LNCAP (cell line): Measurements from ENCODE around the gene RGS11.

Experiments used
- TF ChIP-seq, protein P1 (sequence below): fragments of 450-650 bp; IDR thresholded peaks from 2 replicates; pipeline ENCODE4 v1.5.1; 2017; ENCODE audit warnings: mild to moderate bottlenecking

Gene RGS11

DNA sequence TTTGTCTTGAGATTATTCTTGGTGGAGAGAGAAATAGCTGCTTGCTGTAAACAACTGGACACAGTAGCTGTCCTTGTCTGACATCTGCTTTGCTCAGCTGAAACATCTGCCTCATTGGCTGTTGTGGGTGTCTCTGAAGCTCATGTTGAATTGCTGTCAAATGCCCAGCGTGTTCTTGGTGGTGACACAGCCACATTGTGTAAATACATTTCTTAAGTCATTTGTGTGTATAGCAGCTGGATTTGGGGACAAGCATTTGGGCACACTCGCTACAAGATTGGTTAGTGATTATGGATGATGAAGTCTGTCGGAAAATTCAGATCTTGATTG is 35.8 kb downstream of the RGS11 start:
- TF ChIP-seq, protein P1, sequence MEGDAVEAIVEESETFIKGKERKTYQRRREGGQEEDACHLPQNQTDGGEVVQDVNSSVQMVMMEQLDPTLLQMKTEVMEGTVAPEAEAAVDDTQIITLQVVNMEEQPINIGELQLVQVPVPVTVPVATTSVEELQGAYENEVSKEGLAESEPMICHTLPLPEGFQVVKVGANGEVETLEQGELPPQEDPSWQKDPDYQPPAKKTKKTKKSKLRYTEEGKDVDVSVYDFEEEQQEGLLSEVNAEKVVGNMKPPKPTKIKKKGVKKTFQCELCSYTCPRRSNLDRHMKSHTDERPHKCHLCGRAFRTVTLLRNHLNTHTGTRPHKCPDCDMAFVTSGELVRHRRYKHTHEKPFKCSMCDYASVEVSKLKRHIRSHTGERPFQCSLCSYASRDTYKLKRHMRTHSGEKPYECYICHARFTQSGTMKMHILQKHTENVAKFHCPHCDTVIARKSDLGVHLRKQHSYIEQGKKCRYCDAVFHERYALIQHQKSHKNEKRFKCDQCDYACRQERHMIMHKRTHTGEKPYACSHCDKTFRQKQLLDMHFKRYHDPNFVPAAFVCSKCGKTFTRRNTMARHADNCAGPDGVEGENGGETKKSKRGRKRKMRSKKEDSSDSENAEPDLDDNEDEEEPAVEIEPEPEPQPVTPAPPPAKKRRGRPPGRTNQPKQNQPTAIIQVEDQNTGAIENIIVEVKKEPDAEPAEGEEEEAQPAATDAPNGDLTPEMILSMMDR = no peak

DNA sequence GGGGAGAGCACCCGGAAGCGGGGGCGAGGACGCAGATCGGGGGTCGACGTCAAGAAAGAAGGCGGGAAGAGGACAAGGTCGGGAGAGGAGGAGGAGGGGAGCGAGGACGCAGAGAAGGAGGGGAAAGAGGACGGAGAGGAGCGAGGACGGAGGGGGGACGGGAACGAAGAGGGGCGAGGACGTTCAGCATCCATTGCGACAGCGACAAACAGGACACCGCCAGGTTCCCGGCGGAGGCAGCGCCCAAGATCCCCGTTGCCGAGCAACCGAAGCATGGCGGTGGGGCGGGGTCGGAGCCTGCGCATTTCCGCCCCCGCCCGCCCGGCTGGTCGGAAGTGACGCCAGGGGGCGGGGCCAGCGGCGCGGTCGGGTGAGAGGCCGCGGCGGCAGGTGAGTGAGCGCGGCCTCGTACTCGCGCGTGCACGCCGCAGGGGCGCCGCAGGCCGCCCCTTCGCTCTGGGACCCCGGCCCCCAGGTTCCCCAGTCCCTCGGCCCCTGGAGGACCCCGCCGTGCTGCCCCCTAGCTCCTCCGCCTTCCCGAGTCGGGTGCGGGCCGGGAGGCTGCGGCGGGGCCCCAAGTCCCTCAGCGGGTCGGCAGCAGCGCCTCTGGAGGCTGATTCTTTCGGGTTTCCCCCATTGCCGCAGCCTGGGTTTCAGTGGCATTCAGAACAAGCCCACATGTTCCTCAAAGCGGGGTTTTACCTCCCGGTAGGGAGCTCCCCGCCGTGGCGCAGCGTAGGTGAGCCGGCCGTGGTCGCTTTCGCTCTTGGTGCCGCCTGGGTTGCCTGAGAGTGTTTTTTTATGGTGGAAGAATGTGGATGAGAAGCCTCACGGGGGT is 41.1 kb downstream of the RGS11 start, which contains the start of gene FAM234A:
FAM234A (plus strand) TSS at position 354 of the 838 bp plus-strand sequence. CDS start 19,593 bp downstream, outside the sequence.
- TF ChIP-seq, protein P1 = peak; percentile 45

DNA sequence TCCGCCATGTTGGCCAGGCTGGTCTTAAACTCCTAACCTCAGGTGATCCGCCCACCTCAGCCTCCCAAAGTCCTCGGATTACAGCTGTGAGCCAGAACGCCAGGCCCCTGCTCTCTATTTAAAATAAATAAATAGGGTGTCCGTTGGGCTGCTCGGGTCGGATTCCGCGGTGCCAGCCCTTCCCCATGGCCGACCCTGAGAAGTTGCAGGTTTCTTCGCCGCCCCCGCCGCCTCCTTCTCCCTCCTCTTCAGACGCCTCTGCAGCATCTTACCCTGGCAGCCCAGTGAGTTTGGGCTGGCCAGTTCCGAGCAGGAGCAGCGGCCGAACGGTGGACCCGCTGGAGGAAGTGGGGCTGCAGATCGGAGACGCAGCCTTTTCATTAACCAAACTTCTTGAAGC is 44.8 kb downstream of the RGS11 start:
- TF ChIP-seq, protein P1 = no peak

DNA sequence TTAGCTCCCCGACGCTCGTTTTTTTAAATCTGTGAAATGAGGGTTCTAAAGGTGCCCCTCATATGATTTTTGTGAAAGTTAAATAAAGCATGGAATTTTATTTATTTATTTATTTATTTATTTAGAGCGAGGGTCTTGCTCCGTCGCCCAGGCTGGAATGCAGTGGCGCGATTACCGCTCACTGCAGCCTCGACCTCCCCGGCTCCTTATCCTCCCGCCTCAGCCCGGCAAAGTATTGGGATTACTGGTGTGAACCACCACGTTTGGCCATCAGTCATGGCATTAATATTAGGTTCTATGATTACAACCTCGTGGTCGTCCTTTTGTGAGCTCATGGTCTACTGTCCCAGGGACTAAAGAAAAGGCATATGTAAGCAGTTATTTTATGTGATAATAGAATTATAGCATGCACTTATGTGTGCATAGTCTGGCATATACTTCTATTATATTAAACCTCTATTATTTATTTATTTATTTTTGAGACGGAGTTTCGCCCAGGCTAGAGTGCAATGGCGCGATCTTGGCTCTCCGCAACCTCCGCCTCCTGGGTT is 45.9 kb downstream of the RGS11 start:
- TF ChIP-seq, protein P1 = no peak

DNA sequence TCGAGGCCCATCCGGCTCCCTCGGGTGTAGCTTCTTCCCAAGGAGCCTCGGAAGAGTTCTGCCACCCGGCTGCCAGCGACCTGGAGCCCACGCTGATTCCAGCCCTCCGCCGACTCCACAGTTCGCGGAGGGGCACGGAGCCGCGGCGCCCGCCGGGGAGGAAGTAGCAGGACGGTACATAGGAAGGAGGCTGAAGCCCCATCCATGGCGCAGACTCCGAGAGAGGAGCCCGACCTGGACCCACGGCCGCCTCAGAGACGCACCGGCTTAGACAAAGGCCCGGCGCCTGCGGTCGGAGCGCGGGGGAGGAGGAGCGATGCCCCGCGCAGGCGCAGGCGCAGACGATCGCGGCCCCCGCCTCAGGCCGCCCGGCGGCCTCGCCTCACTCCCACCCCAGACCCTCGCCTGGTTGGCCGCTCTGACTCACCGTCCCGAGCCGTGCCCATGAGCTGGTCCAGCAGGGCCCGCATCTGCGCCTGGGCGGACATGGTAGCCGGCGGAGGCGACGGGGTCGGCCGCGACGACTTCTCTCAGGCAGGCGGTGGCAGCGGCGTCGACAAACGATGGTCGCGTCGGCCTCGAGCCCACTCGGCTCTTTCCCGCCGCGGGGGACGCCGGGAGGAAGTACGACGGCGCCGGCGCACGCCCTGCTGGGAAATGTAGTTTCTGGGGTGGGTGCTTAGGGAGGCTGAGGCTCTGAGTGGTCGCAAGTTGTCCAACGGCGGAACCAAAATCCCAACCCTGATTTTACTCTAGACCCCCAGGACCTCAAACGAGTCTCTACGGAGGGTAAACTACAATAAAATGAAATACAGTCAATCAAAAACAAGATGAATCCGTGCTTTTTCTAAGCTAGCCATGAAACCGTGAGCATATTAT is 46.7 kb downstream of the RGS11 start, which contains the start of gene LUC7L:
LUC7L (minus strand) TSS at position 598 of the 879 bp plus-strand sequence; CDS start at position 488, 110 bp downstream.
- TF ChIP-seq, protein P1 = no peak

DNA sequence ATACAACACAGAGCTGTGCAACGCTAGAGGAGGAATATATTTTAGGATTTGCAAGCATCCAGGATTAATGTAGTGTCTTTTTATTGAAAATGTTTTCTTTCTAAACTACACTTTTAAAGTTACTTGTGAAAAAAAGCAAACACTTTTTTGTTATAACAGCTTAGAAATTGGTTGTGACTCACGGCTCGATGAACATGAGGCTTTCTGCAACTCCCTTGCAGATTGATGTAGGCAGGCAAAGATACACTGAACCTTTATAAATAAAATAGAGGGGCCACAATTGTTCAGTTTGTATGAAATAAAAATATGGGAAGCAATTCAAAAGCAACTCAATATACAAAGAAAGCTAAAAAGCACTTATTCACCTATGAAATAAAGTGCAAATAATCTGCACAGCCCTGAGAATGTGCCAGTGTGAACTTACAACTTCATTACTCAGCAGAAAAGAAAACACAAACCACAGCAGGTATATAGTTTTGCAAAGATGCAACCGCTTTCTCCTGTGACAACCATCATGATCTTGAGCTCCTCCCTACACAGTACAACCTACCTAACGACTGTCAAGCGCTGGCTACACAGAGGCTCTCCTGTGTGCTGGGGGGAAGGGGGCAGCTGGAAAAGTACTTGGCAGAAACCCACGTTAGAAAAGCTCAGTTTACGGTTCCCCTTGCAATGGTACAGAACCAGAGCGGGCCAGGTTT is 47.4 kb downstream of the RGS11 start:
- TF ChIP-seq, protein P1 = no peak

DNA sequence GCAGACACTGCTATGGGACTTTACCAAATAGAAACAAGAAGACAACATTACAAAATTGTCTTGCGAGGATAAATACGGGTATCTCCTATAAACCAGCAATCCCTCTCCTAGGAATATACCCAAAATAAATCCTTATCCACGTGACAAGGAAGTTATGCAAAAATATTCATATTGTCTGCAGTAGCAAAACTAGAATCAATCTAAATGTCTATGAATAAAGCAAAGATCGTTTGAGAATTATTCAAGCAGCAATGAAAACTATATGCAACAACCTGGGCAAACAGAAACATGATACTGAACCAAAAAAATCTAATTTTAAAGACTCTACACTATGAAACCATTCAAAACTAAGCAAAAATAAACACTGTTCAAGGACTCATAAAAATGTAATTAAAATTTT is 55.7 kb downstream of the RGS11 start:
- TF ChIP-seq, protein P1 = no peak
